DND-41 (cell line): ENCODE measurements around the gene SUDS3.

ENCODE experiments used
- ATAC-seq: fragments of 200-7000 bp; cut with Tn5 transposase; 3 replicates; pipeline ENCODE4 v1.9.1; 2021; ENCODE audit warnings: low read depth; ENCODE audit not compliant: insufficient read depth
- DNase-seq: peaks from one replicate; pipeline ENCODE4 v3.0.0-alpha.2; 2020
- H2AFZ ChIP-seq: 2 replicates; pipeline ENCODE4 v1.6.0; 2012; ENCODE audit warnings: low read depth, low read length
- H3K27ac ChIP-seq: 2 replicates; pipeline ENCODE4 v1.5.1; 2012; ENCODE audit warnings: low read length, inconsistent platforms
- H3K27me3 ChIP-seq: fragments of 200-600 bp; sonication (generic); 2 replicates; pipeline ENCODE4 v1.6.0; 2012; ENCODE audit warnings: low read length, mild to moderate bottlenecking, inconsistent platforms; ENCODE audit not compliant: insufficient read depth, poor library complexity
- H3K36me3 ChIP-seq: 2 replicates; pipeline ENCODE4 v1.5.1; 2012; ENCODE audit warnings: low read length, inconsistent platforms; ENCODE audit not compliant: insufficient read depth
- H3K4me1 ChIP-seq: 2 replicates; pipeline ENCODE4 v1.5.1; 2012; ENCODE audit warnings: mild to moderate bottlenecking, low read length; ENCODE audit not compliant: insufficient read depth
- H3K4me2 ChIP-seq: 2 replicates; pipeline ENCODE4 v1.6.0; 2012; ENCODE audit warnings: mild to moderate bottlenecking, moderate library complexity, low read length, inconsistent platforms; ENCODE audit not compliant: insufficient read depth
- H3K4me3 ChIP-seq, 2 experiments: fragments of 200-600 bp in 1 of 2; shearing (Covaris generic) in 1 of 2; 2 replicates each; pipeline ENCODE4 v1.5.1; 2012 to 2016; ENCODE audit warnings: inconsistent platforms in 2 of 2, low read length in 2 of 2, mild to moderate bottlenecking in 2 of 2, low read depth in 1 of 2, moderate library complexity in 1 of 2
- H3K79me2 ChIP-seq: 2 replicates; pipeline ENCODE4 v1.6.0; 2012; ENCODE audit warnings: low read length, inconsistent platforms; ENCODE audit not compliant: insufficient read depth
- H3K9ac ChIP-seq: 2 replicates; pipeline ENCODE4 v1.6.0; 2012; ENCODE audit warnings: low read depth, mild to moderate bottlenecking, inconsistent platforms, low read length, moderate library complexity
- H3K9me3 ChIP-seq: 2 replicates; pipeline ENCODE4 v1.5.1; 2012; ENCODE audit warnings: low read length, moderate library complexity, mild to moderate bottlenecking, inconsistent platforms; ENCODE audit not compliant: insufficient read depth, severe bottlenecking
- H4K20me1 ChIP-seq: 2 replicates; pipeline ENCODE4 v1.6.0; 2012; ENCODE audit warnings: low read length; ENCODE audit not compliant: insufficient read depth
- CTCF ChIP-seq: IDR thresholded peaks from 2 replicates; pipeline ENCODE4 v1.5.1; 2012; ENCODE audit warnings: borderline replicate concordance, low read length, moderate library complexity, mild to moderate bottlenecking; ENCODE audit not compliant: poor library complexity, severe bottlenecking; ENCODE audit errors: extremely low read depth
- EZH2 ChIP-seq: IDR thresholded peaks from 3 replicates; pipeline ENCODE4 v1.6.1; 2012; ENCODE audit warnings: borderline replicate concordance, low read depth, mild to moderate bottlenecking, moderate library complexity, low read length, inconsistent platforms; ENCODE audit not compliant: severe bottlenecking

Gene SUDS3

GRCh38 chr12:118374126-118374725 is 2.1 kb upstream of the SUDS3 start:
- no peak for ATAC-seq
- DNase-seq: no peak
- TF ChIP-seq EZH2: no peak
- TF ChIP-seq CTCF: no peak
- H3K27ac ChIP-seq: peak overlapping the region; percentile 75
- peaks cover 15% of the 10 kb centered on the region for H3K27me3 ChIP-seq
- H3K9me3 ChIP-seq: no peaks in the 10 kb centered on the region
- H4K20me1 ChIP-seq: peaks cover 25% of the 10 kb centered on the region
- H3K4me2 ChIP-seq: peak overlapping the region; percentile 87
- peaks cover 5% of the 10 kb centered on the region for H3K36me3 ChIP-seq
- peak overlapping the region; percentile 70 for H3K9ac ChIP-seq
- H3K4me3 ChIP-seq: peak overlapping the region in 1 of 2 experiments; percentile 96; a peak in 1 of 4 replicates
- H3K4me1 ChIP-seq: peaks cover 61% of the 10 kb centered on the region
- no peak overlapping the region for H2AFZ ChIP-seq
- peaks cover 45% of the 10 kb centered on the region for H3K79me2 ChIP-seq

- H3K27me3 ChIP-seq: peaks cover 15% of the 10 kb centered on the region
- ATAC-seq: no peak
- TF ChIP-seq EZH2: no peak
- no peak for TF ChIP-seq CTCF
- H2AFZ ChIP-seq: no peak overlapping the region
- peaks cover 31% of the 10 kb centered on the region for H4K20me1 ChIP-seq
- peaks cover 52% of the 10 kb centered on the region for H3K79me2 ChIP-seq
- no peak for DNase-seq
- no peak overlapping the region for H3K27ac ChIP-seq
- peaks cover 12% of the 10 kb centered on the region for H3K36me3 ChIP-seq
- H3K4me1 ChIP-seq: peaks cover 65% of the 10 kb centered on the region
- no peak overlapping the region for H3K4me3 ChIP-seq
- no peak overlapping the region; the same call in 1 of the 2 replicates for H3K4me2 ChIP-seq
- H3K9ac ChIP-seq: no peak overlapping the region
- no peaks in the 10 kb centered on the region for H3K9me3 ChIP-seq
These were observed 1.4 kb upstream of the SUDS3 start for GRCh38 chr12:118374909-118375308.

- H4K20me1 ChIP-seq: peaks cover 32% of the 10 kb centered on the region
- peak overlapping the region in 1 of 2 experiments; percentile 95; a peak in 1 of 4 replicates for H3K4me3 ChIP-seq
- H3K27ac ChIP-seq: no peak overlapping the region
- ATAC-seq (no peak), DNase-seq (no peak)
- H3K9ac ChIP-seq: peak overlapping the region; percentile 79; the same call in 1 of the 2 replicates
- peaks cover 15% of the 10 kb centered on the region for H3K27me3 ChIP-seq
- peaks cover 56% of the 10 kb centered on the region for H3K79me2 ChIP-seq
- H3K36me3 ChIP-seq: peaks cover 16% of the 10 kb centered on the region
- H3K4me1 ChIP-seq: peaks cover 65% of the 10 kb centered on the region
- TF ChIP-seq CTCF: no peak
- no peak for TF ChIP-seq EZH2
- H3K9me3 ChIP-seq: no peaks in the 10 kb centered on the region
- peak overlapping the region; percentile 85 for H3K4me2 ChIP-seq
- peak overlapping the region; percentile 95; the same call in 1 of the 2 replicates for H2AFZ ChIP-seq
These were observed 1.0 kb upstream of the SUDS3 start for GRCh38 chr12:118375348-118375747.
